G401 (cell line): Measurements from ENCODE around the gene AK9. TPM values are rescaled to one million over a fixed set of nuclear protein-coding genes. Genes with fewer than 3 reads are reported as not detected.
"Not testable (repeated sequence)": the region's sequence is repeated elsewhere in the genome, so short reads cannot be mapped to it uniquely, and the experiment has no call there.

Experiments used
- DNase-seq: peaks from one replicate; pipeline ENCODE4 v3.0.0-alpha.2; 2015; ENCODE audit warnings: low spot score
- in situ Hi-C: cut with HindIII; loops from 2 replicates; pipeline ENCODE4 v1.10.0; 2016; ENCODE audit warnings: low sequenced_read_pairs, mixed read lengths
- total RNA-seq: library from RNA; depleted of rRNA; stranded (reverse); fragments of >200 nt; shearing (Covaris generic); gene quantifications from 2 replicates; pipeline ENCODE4 v1.2.3, GENCODE V29; 2014

AK9 gene
- total RNA-seq, 1 experiment from 2014 or later: 1.2 TPM

GRCh38 chr6:109523478-109523877, 167.5 kb downstream of the AK9 start:
- DNase-seq: no peak
- in situ Hi-C loops: no loop called here

- in situ Hi-C loops: no loop called here
- no peak for DNase-seq
These were observed 169.9 kb downstream of the AK9 start for GRCh38 chr6:109521080-109521479.

GRCh38 chr6:109519647-109520046, 171.4 kb downstream of the AK9 start:
- in situ Hi-C loops: not testable (repeated sequence)

GRCh38 chr6:109516929-109517328, 174.1 kb downstream of the AK9 start:
- DNase-seq: no peak
- in situ Hi-C loops: no loop called here

More at GRCh38 chr6:109519647-109520046, 171.4 kb downstream of the AK9 start:
- not testable (repeated sequence) for DNase-seq

GRCh38 chr6:109515781-109516409, 175.1 kb downstream of the AK9 start:
- DNase-seq: no peak
- in situ Hi-C loops: no loop called here

GRCh38 chr6:109514946-109515345, 176.1 kb downstream of the AK9 start:
- in situ Hi-C loops: no loop called here

GRCh38 chr6:109513571-109514071, 177.4 kb downstream of the AK9 start:
- in situ Hi-C loops: no loop called here
- DNase-seq: no peak

More at GRCh38 chr6:109514946-109515345, 176.1 kb downstream of the AK9 start:
- DNase-seq: no peak

DNA sequence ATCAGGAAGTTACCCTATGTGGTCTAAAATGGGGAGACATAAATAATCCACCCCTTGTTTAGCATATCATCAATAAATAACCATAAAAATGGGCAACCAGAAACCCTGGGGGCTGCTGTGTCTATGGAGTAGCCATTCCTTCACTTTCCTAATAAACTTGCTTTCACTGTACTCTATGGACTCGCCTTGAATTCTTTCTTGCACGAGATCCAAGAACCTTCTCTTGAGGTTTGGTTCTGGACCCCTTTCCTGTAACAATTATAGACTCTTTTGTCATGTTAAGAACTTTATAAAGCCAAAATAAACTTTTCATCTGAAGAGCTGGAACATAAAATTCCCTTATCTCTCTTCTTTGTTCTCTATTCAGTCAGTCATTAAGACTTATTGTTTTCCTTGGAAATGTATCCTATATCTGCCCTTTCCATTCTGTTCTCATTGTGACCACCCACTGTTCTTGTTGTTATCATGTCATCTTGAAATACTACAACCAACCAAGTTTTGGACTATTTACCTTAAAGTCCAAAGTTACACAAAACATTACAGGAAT, 178.7 kb downstream of the AK9 start:
- no peak for DNase-seq
- in situ Hi-C loops: no loop called here

DNA sequence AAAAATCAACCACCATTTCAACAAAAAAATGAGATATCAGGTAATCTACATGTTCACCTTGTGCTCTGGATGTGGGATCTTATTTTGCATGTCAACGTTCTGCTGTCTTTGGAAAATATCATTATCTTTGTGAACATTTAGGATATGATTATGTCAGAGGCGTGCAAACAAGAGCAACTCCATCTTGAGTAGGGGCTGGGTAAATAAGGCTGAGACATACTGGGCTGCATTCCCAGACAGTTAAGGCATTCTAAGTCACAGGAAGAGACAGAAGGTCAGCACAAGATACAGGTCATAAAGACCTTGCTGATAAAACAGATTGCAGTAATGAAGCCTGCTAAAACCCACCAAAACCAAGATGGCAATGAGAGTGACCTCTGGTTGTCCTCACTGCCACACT, 179.2 kb downstream of the AK9 start:
- in situ Hi-C loops: no loop called here

DNA sequence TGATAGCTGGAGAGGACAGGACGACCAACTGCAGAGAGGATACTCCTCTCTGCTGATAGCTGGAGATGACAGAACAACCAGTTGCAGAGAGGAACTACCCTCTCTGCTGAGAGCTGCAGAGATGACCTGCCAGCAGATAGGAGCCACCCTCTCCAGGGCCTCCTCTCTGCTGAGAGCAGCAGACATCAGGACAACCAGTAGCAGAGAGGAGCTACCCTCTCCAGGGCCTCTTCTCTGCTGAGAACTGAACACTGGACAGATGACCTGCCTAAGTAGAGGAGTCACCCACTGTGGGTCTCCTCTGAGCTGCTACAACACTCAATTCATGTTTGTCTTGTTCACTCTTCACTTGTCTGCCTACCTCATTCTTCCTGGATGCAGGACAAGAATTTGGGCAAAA, 180.6 kb downstream of the AK9 start:
- in situ Hi-C loops: no loop called here
- DNase-seq: no peak

More for the DNA sequence above, 179.2 kb downstream of the AK9 start:
- DNase-seq: no peak

GRCh38 chr6:109508166-109508860, 182.7 kb downstream of the AK9 start:
- no peak for DNase-seq
- in situ Hi-C loops: no loop called here

DNA sequence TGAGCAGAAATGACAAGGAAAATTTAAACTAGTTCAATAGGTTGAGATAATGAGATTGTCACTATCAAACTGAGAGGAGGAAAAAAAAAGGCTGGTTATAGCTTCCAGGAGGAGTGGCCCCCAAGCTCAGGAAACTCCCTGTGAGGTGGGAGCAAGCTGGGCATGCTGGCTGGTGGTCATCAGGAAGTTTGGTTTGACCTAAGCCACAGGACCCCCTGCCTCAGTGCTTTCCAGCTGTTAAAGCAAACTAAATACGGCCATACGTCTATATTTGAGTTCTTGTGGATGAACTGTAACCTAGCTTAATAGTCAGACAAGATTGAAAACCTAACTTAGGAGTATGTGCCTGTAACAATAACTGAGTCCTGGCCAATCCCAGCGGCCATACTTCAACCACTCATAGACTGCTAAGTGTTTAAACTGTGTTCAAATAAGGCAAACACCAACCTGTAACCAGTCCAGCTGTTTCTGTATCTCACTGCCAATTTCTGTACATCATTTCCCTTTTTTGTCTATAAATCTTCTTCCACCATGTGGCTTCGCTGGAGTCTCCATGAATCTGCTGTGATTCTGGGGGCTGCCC, 183.4 kb downstream of the AK9 start:
- in situ Hi-C loops: no loop called here
- no peak for DNase-seq

GRCh38 chr6:109506841-109507240, 184.2 kb downstream of the AK9 start:
- no peak for DNase-seq
- in situ Hi-C loops: no loop called here

DNA sequence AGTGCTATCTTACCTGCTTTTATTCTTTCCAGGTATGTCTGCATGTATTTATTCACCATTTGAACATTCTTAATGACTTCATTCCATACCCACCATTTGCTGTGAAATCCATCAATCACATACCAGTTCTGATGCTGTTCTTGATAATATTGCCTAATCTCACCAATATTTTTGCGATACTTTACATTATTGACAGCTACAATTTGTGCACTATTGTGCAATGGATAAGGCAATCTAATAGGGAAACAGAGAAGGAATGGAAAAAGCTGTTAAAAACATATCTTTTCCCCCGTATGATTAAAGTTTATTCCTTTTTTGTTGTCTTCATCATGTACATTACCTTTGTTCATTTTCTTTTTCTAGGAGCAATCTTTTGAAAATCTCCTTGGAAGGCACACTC, 184.7 kb downstream of the AK9 start:
- DNase-seq: no peak
- in situ Hi-C loops: no loop called here

DNA sequence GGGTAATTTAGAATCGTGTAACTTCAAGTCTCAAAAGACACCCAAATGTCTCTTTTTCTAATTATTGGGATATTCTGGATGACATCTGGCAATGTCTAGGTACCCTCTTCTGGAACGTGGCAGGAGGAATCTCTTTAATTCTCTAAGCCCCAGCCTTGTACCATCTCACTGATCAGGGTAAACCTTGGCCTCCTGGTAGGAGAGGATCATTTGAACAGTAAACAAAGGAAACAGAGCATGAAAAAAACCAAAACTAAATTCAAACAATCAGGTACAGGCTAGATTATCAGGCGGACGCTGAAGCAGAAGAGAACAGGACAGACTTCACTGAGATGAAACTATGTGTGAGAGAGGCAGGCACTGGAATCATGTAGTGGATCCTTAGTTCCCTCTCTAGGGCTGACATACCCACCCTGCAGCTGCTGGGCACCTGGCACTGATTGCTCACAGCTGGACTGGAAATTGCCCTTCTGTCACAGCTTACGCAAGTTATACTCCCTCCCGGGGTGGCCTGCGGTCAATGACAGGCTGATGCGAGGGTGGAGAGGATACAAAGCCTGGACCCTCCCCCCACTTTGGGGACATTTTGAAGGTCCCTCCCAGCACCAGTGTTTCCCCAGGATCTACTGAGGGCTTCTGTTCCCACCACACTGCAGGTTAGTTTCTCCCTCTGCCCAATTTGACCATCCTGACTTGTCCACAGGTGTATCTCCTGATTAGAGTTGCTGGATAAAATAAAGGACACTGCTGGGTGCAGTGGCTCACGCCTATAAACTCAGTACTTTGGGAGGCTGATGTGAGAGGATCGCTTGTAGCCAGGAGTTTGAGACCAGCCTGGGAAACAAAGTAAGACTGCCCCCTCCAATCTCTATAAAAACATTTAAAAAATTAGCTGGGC, 187.4 kb downstream of the AK9 start:
- DNase-seq: no peak
- in situ Hi-C loops: no loop called here

GRCh38 chr6:109498936-109499335, 192.1 kb downstream of the AK9 start:
- DNase-seq: no peak
- in situ Hi-C loops: no loop called here

DNA sequence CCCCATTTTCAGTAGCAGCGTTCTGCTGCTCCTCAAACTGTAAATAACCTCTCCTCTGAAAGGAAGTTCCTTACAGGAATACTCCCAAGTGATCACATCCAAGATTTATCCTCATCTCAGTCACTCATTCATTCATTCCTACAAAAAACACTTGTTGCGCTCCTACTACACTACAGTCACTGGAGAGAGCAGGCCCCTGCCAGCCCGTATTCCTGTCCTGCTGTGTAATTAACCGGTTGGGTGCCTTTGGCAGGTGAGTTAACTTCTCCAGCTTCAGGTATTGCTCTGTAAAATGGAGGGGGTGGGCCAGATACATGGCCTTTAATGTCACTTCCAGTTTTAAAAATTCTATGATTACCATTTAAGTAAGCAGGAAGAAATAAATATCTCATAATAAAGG, 192.9 kb downstream of the AK9 start:
- in situ Hi-C loops: no loop called here
- DNase-seq: no peak

- DNase-seq: no peak
- in situ Hi-C loops: no loop called here
These were observed 194.8 kb downstream of the AK9 start for GRCh38 chr6:109496036-109496772.

- in situ Hi-C loops: no loop called here
- no peak for DNase-seq
These were observed 197.1 kb downstream of the AK9 start for GRCh38 chr6:109493865-109494264.
